GM18873 (cell line): Measurements from ENCODE around the gene CAV1.

Experiments used
- ATAC-seq: cut with Tn5 transposase; IDR thresholded peaks from one replicate; pipeline ENCODE4 v1.9.1; 2021; ENCODE audit warnings: mild to moderate bottlenecking, moderate library complexity, moderate number of reproducible peaks; ENCODE audit not compliant: unreplicated experiment, low FRiP score

Gene CAV1

DNA sequence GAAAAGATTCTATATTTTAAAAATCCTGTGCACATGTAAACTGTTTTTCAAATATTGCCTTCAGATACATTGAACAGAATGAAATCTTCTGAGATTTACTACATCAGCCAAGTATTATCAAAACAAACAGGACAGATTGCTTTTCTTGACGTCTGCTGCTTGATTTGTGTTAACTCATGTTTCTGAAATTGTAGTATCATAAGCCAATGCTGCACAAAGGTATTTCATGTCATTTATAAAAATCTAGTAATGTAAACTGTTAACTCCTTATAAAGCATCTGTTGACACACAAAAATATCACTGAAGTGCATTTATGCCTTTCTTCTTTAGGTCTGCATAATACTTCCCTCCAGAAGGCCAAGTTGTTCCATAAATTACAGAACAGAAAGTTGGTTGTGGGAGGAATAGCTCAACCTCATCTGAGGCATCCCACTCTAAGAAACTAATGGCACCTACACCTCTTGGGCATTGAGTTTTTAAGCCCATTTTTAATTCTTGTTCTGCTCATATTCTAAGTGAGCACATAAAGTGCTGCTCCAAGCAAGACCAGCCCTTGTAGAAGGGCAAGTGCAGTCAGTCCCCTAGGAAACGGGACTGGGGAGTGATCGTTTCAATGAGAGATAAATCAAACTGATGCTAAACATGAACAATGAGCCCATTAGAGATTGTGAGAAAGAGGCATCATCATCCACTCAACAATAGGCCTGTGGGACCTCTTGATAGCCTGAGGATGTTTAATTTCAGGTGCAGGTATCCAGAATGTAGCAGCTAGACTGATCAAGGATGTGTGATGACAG is 28.5 kb downstream of the CAV1 start:
- ATAC-seq = no peak

DNA sequence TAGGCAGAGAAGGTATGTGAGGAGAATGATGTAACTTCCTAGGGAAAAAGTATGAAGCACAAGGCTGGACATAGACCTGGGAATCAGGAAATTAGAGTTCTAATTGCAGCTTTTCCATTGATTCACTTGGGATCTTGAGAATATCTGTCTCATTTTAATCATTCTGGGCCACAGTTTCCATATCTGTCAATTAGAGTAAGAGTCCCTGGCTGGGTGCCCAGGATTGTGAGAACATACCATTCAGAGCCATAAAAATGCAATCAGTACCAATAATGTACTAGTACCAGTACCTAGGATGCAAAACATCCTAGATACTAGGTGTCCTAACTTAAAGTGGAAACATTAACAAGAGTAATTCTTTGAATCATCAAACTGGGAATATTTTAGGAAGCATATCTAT is 29.6 kb downstream of the CAV1 start:
- no peak for ATAC-seq

DNA sequence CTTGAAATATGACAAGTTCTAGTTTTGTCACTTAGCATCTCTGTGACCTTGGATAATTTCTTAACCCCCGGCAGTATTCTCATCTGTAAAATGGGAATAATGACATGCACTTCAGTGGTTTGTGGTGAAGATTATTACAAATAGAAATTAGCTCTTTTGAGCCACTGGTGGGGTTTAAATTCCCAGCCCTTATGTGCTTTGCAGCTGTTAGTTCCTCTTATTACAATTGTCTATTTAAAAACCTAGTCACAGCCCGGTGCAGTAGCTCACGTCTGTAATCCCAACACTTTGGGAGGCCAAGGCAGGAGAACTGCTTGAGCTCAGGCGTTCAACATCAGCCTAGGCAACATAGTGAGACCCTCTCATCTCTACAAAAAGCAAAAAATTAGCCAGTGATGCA is 30.1 kb downstream of the CAV1 start:
- ATAC-seq = no peak

DNA sequence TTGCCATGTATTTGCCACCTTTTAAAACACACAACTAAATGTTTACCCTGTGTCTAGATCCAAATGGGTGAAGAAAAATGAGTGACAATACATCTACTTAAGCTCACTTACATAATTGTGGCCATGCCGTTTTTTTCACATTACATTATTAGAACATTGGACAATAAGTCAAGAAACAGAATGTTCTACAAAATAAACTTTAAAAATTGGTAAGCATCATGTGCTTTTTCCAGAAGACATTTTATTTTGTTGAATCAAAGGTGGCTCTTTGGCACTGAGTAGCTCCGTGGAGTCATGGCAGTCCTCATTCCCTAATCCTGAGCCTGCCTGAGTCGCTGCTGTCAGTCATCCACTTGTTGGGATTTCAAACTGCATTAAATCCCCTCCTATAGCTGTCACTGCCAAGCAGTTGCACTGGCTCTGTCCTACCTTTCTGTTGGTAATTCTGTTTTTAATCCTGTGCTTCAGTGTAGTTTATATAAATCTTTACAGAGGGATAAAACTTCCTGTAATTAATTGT is 32.3 kb downstream of the CAV1 start:
- no peak for ATAC-seq

DNA sequence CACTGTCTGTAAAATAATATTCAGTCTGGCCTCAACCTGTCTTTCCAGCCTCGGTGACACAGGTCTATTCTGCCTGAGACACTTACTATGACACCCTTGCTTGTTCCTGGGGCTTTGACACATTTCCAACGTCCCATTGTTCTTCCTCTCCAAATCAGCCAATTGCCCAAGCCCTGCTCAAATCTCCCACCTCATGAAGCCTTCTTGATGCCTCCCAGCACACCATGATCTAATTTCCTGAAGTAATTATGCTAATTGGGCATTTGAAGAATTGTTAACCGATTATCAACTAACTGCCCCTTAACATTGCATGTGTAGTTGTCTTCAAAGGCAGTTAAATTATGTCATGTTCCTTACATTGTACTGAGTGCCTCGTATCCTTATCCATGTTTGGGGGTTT is 33.1 kb downstream of the CAV1 start:
- no peak for ATAC-seq

DNA sequence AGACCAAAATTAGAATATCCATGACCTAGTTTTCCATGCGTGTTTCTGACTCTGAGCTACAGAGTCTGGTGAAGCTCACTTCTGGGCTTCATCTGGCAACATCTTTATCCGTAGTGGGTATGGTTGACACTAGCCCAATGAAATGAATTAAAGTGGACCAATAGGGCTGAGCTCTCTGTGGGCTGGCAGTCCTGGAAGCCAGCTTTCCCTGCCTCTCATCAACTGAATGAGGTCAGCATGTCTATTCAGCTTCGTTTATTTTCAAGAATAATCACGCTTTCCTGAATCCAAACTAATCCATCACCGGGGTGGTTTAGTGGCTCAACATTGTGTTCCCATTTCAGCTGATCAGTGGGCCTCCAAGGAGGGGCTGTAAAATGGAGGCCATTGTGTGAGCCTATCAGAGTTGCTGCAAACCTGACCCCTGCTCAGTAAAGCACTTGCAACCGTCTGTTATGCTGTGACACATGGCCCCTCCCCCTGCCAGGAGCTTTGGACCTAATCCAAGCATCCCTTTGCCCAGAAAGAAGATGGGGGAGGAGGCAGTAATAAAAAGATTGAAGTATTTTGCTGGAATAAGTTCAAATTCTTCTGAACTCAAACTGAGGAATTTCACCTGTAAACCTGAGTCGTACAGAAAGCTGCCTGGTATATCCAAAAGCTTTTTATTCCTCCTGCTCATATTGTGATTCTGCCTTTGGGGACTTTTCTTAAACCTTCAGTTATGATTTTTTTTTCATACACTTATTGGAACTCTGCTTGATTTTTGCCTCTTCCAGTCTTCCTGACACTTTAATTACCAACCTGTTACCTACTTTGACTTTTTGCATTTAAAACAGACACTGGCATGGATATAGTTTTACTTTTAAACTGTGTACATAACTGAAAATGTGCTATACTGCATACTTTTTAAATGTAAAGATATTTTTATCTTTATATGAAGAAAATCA is 35.5 kb downstream of the CAV1 start:
- no peak for ATAC-seq

DNA sequence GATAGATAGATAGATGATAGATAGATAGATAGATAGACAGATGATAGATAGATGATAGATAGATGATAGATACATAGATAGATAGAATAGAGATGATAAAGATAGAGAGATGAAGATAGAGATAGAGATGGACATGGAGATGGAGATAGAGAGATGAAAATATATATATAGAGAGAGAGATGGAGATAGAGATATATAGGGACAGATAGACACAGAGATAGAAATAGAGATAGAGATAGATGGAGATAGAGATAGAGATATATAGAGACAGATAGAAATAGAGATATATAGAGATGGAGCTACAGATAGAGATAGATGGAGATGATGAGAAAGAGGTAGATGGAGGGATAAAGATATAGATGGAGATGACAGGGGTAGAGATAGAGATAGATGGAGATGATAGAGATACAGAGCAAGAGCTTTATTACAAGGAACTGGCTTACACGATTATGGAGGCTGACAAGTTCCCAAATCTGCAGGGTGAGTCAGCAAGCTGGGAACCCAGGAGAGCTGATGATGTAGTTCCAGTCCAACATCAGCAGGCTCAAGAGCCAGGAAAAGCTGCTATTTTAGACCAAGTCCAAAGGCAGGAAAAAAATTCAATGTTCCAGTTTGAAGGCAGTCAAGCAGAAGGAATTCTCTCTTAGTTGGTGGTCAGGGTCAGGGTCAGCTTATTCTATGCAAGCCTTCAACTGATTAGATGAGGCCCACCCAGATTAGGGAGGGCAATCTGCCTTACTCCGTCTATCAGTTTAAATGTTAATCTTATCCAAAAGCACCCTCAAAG is 37.1 kb downstream of the CAV1 start:
- no peak for ATAC-seq

DNA sequence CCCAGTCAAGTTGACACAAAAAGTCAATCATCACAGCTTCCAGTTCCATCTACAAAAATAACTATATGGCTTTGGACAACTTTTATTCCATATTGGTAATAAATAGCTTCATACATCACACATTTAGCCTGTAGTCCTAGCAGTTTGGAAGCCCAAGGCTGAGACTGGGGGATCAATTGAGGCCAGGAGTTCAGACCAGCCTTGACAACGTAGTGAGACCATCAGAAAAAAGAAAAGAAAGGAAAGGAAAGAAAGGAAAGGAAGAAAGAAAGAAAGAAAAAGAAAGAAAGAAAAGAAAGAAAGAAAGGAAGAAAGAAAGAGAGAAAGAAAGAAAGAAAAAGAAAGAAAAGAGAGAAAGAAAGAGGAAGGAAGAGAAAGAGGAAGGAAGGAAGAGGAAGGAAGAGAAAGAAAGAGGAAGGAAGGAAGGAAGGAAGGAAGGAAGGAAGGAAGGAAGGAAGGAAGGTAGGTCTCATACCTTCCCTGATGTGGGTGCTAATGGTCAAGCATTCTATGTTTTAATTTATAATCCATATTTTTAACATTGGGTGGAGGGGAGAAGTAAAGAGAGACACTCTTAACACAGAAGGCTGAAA is 37.8 kb downstream of the CAV1 start:
- no peak for ATAC-seq

DNA sequence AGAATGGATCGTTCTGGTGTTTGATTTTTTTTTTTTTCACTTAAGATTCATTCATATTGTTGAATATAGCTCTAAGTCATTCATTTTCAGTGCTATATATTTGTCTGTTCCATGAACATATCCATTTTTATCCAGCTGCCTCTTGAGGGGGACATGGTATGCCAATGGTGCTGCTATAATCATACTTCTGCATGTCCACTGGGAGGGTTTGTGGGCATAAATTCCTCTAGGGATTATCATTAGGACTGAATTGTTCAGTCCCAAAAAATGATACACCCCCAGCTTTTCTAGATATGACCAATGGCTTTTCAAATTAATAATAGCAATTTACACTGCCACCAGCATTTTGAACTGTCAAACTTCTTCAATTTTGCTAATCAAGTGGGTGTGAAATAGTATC is 41.1 kb downstream of the CAV1 start:
- ATAC-seq = no peak

DNA sequence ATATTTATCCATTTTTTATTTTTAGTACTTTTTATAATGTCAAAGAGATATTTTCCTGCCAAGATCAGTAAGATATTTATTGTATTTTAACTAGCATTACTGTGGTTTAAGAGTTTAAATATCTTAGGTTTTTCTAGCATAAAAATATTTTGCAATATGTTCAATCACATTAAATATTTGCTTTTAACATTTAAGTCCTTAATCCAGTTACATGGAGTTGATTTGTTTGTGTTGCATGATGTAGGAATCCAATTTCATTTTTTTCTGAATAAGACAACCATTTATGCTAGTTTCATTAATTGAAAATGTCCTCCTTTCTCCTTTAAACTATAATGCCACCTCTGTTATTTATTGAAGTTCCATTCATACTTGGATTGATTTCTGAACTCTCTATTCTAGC is 41.8 kb downstream of the CAV1 start:
- ATAC-seq = no peak

DNA sequence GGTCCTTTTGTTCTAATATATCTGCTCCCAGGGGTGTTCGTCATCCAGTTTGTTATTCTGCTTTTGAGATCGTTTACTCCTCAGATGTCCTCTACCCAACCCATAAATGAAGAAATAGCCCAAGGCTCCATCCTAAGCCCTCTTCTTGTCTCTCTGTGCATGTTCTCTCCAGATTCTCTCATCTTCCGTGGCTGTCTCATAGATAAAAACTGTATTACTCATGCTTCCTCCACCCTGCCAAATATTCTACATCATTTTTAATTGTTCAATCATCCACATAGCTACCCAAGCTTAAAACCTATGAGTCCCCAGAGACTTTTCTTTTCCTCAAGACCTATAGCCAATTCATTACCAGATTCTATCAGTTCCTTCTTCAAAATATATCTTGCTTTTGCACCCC is 44.9 kb downstream of the CAV1 start:
- ATAC-seq = no peak

DNA sequence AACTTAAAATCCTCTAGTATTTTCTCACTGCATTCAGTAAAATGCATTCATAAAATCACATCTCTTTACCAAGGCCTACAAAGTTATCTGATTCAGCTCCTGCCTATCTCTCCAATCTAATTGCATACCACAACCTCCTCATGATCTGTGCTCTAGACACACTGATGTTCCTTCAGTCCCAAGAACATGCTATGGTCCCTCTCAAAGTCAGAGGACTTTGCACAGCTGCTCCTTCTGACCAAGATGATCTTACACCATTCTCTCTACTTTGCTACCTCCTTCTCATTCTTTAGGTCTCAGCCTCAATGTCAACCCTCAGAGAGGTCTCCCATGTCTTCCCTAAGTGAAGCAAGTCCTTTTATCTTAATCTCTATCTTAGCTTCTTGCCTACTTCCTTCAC is 45.5 kb downstream of the CAV1 start:
- ATAC-seq = no peak

DNA sequence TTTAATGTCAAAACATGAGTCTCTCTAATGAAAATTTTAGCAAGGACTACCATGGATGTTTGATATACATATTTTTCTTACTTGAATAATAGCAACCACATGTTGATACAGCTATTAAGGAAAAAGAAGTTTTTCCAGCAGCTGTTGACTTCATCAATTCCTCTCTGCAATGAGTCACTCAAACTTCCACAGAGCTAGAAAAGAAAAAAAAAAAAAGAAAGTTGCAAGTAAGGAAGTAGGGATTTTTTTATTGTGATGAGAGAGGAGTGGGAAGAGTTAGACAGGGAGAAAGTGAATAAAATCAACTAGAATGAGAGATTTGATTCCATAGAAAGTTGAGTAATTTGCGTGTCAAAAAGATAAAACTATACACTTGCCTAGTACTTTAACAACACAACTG is 46.2 kb downstream of the CAV1 start:
- no peak for ATAC-seq

DNA sequence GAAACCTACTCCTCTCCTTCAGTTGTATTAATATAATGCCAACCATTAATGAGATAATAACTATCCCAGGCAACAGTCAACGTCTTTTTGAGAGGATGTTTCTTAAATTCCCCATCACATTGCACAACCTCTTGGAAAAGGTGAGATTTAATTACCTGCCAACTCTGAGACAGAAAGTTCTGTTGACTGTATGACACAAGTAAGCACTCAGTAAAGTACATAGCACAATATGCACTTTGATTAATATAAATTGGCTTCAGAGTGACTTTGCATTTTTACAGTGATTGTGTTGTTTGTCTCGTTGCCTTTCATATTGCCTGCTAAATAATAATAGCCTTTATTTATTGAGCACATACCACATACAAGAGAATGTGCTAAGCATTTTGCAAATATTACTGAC is 46.7 kb downstream of the CAV1 start:
- ATAC-seq = no peak

DNA sequence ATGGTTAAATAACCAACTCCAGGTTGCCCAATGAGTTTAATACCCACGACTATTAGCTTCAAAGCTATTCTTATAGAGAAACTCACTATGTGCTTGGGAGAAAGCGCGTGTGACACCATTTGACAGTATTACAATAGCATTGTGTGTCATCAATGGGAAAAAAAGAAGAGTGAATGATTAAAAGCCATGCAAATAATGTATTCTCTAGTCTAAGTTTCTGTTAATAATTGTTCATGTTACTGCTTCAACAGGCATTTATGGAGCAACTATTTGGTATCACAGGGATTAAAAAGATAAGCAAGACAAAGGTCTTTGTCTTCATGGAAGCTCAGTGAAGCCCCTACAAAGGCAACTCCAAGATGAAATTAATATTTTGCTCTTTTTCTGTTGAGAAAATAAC is 47.2 kb downstream of the CAV1 start:
- no peak for ATAC-seq

DNA sequence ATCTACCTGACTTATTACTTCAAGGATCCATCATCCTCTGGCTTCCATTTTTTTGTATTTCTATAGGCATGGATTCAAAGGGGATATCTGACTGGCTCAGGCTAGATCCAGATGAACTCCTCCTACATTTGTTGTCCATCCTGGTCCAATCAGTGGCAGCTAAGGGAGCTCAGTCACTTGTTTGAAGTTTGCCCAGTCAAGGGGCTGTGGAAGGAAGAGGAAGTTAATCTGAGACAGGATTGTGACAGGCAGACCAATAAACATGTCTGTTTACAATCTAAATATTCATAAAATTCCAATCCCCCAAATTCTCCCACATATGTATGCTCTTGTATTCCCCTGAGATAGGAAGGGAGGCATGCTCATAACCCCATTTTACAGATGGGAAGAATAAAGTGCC is 48.7 kb downstream of the CAV1 start:
- no peak for ATAC-seq

DNA sequence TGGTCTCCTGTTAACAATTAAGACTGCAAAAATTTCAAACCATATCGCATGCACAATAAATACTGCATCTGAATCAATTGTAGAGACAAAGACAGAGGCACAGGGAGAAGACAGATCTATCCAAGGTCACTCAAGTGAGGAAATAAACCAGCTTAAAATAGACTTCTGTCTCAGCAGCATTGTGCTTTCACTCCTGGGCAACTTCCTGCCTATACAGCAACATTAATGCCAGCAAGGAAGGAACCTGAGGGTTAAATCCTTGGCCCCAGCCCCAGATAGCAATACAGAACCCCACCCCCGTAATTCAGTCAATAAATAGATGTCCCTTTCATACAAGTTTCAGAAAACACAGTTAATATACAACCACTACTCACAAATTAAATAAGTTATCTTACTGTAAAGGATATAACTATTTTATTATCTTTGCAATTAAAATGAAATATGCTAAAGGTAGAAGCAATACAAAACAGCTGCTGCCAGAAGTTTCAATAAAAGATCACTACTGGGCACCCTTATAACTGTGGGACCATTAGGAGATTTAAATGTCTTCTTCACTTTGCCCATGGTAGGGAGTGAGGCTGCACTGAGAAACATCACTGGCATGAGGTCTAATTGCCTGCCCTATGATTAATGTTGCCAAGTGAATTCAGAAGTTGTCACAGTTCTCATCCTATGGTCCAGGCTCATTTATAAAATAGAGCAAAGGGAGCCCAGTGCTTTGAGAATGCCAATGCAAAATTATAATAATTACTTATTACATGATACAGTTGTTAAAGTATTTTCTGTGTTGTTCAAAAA is 49.4 kb downstream of the CAV1 start:
- no peak for ATAC-seq

DNA sequence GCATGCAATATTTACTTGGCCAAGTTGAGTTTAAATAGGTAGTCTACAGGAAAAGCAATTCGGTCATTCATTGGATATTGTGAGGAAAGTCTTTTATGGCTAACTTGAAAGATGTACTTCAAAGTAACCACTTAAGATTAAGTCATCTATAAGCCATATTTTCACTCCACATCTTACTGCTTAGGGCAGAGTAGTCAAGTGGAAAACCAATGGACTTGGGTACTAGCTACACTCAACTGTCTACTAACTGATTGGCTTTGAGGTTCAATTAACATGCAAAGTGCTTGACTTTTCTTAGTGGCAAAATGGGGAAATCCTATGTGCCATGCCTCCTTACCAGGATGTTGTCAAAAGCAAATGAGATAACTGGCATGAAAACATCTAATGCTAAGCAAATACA is 51.0 kb downstream of the CAV1 start:
- ATAC-seq = no peak
